Measurements from ENCODE around the gene ANKFN1.

Gene ANKFN1

GRCh38 chr17:56186222-56186786 lies 33.0 kb downstream of the ANKFN1 start:
- no peak for TF ChIP-seq CTCF (IDR thresholded peaks at IDR 0.05)

GRCh38 chr17:56203430-56203829 lies 50.2 kb downstream of the ANKFN1 start:
- no peak for TF ChIP-seq CTCF (IDR thresholded peaks at IDR 0.05)

- TF ChIP-seq CTCF (IDR thresholded peaks at IDR 0.05): no peak
Measured at GRCh38 chr17:56206351-56206750, 53.1 kb downstream of the ANKFN1 start.

GRCh38 chr17:56213031-56213430 lies 59.8 kb downstream of the ANKFN1 start:
- no peak for TF ChIP-seq CTCF (IDR thresholded peaks at IDR 0.05)

- no peak for TF ChIP-seq CTCF (IDR thresholded peaks at IDR 0.05)
Measured at GRCh38 chr17:56217921-56218320, 64.6 kb downstream of the ANKFN1 start.

- no peak for TF ChIP-seq CTCF (IDR thresholded peaks at IDR 0.05)
Measured at GRCh38 chr17:56222255-56222654, 69.0 kb downstream of the ANKFN1 start.

GRCh38 chr17:56230660-56231059 lies 77.4 kb downstream of the ANKFN1 start:
- no peak for TF ChIP-seq CTCF (IDR thresholded peaks at IDR 0.05)

GRCh38 chr17:56231252-56231651 lies 78.0 kb downstream of the ANKFN1 start:
- TF ChIP-seq CTCF (IDR thresholded peaks at IDR 0.05): no peak

Data from LNCAP (cell line).